UCSD-AML1 (cell line): ENCODE measurements around the gene MAN1A2.

Source experiments
- DNase-seq: peaks from one replicate; lab custom pipeline; 2025; ENCODE audit not compliant: unreplicated experiment; lab: John Stamatoyannopoulos, UW

The MAN1A2 gene

DNA sequence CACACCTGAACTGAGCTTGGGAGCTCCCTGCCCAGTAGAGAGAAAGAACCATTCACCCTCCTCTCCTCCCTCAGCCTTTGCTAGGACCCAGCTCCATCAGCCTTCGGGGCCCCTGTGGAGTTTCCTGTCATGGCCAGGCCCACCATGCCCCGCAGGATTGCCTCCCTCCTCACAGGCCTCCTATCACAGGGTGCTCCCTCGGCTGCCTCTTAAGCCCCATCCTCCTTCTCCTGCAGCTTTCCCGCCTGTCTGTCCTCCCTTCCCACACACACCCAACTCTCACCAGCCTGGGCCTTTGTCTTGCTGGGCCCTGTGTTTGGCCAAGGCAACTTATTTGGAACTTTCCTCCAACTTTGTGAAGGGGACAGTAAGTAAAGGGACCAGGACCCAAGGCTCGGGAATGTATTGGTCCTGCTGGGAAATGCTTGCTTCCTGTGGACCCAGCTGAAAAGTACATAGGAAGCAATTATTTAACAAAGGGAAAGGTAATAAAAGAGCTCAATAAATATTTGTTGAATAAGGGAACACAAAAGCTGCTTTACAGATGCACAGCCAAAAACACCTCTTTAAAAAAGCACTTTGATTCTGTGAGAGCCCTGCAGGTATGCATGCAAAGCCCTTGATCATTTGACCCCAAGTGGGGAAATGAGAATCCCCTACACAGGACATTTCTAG, 207.0 kb downstream of the MAN1A2 start:
- no peak for DNase-seq

GRCh38 chr1:117575586-117576225, 208.5 kb downstream of the MAN1A2 start:
- no peak for DNase-seq

- no peak for DNase-seq
Observed at GRCh38 chr1:117576236-117576635, 209.0 kb downstream of the MAN1A2 start.

DNA sequence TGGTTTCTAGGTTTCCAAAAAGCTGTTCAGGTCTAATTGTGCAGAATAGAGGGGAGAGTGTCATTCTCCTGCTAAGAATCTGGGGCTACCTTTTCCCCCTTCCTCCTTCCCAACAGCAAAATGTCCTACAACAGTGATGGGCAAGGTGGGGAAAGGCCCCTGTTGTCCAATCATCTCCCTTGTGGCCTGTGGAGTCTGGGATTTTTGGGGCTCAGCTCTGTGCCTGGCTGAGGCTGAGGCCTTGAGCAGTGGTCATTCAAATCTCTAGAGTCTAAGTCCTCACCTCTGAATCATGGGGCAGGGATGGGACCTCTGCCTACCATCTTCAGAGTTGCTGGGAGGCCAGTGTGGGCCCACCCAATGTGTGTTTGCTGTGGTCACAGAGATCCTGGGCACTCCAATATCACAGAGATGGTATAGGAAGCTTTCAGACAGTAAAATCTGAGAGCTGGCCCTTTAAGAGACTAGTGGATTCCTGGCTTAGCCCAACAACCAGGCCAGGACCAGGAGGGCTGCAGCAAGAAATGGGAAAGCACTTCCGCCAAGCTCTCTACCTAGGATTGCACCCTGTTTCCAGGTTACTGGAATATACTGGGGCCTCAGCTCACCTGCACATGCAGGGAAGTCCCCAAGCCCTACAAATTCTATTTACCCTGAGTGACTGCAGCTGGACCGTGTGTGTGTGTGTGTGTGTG, 210.1 kb downstream of the MAN1A2 start:
- DNase-seq, result no peak

DNA sequence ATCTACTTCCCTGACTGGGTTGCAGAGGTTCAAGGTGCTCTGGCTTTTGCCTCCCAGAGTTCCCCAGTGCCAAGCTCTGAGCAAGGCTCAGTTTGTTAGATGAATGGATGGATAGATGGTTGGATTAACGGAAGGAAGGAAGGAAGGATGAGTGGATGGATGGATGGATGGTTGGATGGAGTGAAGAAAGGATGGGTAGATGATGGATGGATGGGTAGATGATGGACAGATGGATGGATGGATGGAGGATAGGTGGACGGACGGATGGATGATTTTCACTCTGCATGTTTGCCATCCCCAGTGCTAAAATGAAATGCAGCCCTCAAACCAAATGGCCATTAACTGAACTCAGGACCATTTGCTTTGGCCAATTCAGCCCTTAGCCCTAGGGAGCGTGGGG, 211.2 kb downstream of the MAN1A2 start:
- no peak for DNase-seq
